OCI-LY1 (cell line): ENCODE results near the gene ARHGAP28.

Experiments used
- H2AFZ ChIP-seq: fragments of 200-600 bp; sonication (generic), shearing (Covaris generic); 2 replicates; pipeline ENCODE4 v1.6.0; 2014; ENCODE audit warnings: antibody characterized with exemption, mild to moderate bottlenecking, low read length
- H3F3A ChIP-seq: fragments of 200-600 bp; sonication (generic), shearing (Covaris generic); 2 replicates; pipeline ENCODE4 v1.6.0; 2014; ENCODE audit warnings: mild to moderate bottlenecking, antibody characterized with exemption, low read length, moderate library complexity; ENCODE audit not compliant: insufficient read depth
- H3K27ac ChIP-seq: fragments of 200-600 bp; sonication (generic); 2 replicates; pipeline ENCODE4 v1.5.1; 2014; ENCODE audit warnings: low read length, mixed run types, mild to moderate bottlenecking, low read depth; ENCODE audit not compliant: poor library complexity, severe bottlenecking
- H3K27me3 ChIP-seq: fragments of 200-600 bp; sonication (generic); 2 replicates; pipeline ENCODE4 v1.6.0; 2014; ENCODE audit warnings: antibody characterized with exemption, mild to moderate bottlenecking, low read length, moderate library complexity; ENCODE audit not compliant: insufficient read depth
- H3K36me3 ChIP-seq: fragments of 200-600 bp; sonication (generic); 2 replicates; pipeline ENCODE4 v1.6.1; 2014; ENCODE audit warnings: mild to moderate bottlenecking, antibody characterized with exemption, low read length, moderate library complexity, mixed read lengths; ENCODE audit not compliant: insufficient read depth
- H3K4me1 ChIP-seq: fragments of 200-600 bp; sonication (generic); 2 replicates; pipeline ENCODE4 v1.5.1; 2014; ENCODE audit warnings: mild to moderate bottlenecking, low read length, moderate library complexity; ENCODE audit not compliant: insufficient read depth, severe bottlenecking
- H3K4me2 ChIP-seq: fragments of 200-600 bp; sonication (generic), shearing (Covaris generic); 2 replicates; pipeline ENCODE4 v1.6.1; 2014; ENCODE audit warnings: low read length
- H3K4me3 ChIP-seq: fragments of 200-600 bp; sonication (generic); 2 replicates; pipeline ENCODE4 v1.5.1; 2014; ENCODE audit warnings: low read length, low read depth, mild to moderate bottlenecking, mixed read lengths; ENCODE audit not compliant: poor library complexity, severe bottlenecking
- H3K79me2 ChIP-seq: fragments of 200-600 bp; shearing (Covaris generic); 2 replicates; pipeline ENCODE4 v1.6.1; 2016; ENCODE audit warnings: mixed run types, low read length, mixed read lengths; ENCODE audit not compliant: insufficient read depth
- H3K9ac ChIP-seq: fragments of 200-600 bp; sonication (generic), shearing (Covaris generic); 2 replicates; pipeline ENCODE4 v1.6.1; 2014; ENCODE audit warnings: mild to moderate bottlenecking, low read length, mixed read lengths
- H3K9me2 ChIP-seq: fragments of 200-600 bp; sonication (generic), shearing (Covaris generic); 2 replicates; pipeline ENCODE4 v1.6.1; 2014; ENCODE audit warnings: low read depth, mild to moderate bottlenecking, low read length, mixed read lengths
- H3K9me3 ChIP-seq: fragments of 200-600 bp; shearing (Covaris generic); 2 replicates; pipeline ENCODE4 v1.6.1; 2014; ENCODE audit warnings: low read length, mixed read lengths
- H4K20me1 ChIP-seq: fragments of 200-600 bp; sonication (generic), shearing (Covaris generic); 2 replicates; pipeline ENCODE4 v1.6.0; 2016; ENCODE audit warnings: mild to moderate bottlenecking, low read length; ENCODE audit not compliant: insufficient read depth
- EZH2 ChIP-seq: fragments of 200-600 bp; sonication (generic), shearing (Covaris generic); IDR thresholded peaks from 2 replicates; pipeline ENCODE4 v1.8.0; 2017; ENCODE audit warnings: borderline replicate concordance, mixed run types, mild to moderate bottlenecking, antibody characterized with exemption, low read length, moderate library complexity, mixed read lengths
- TF ChIP-seq, protein P1 (sequence below): fragments of 200-600 bp; sonication (generic), shearing (Covaris generic); IDR thresholded peaks from 2 replicates; pipeline ENCODE4 v1.5.1; 2017; ENCODE audit warnings: mild to moderate bottlenecking, antibody characterized with exemption, low read length, moderate library complexity, mixed read lengths

ARHGAP28 gene

DNA sequence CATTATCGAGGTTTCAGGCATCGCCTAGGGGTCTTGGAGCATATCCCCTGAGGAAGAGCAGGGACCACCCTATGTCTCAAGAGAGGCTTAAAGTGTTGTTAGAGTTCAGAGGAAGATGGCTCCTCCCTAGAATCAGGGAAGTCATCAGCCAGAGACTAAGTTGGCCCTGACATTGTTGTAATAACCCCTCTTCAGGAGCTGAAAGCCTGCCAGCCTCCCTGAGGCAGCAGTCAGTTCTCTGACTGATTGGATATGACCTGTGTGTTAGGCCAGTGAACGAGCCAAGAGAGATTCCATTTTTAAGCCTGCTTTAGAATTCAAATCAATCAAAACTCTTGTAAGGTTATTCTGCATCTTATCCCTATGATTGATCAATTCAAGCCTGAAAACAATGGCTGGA, 34.9 kb downstream of the ARHGAP28 start:
- no peak overlapping the region for H3K4me3 ChIP-seq
- H3K4me1 ChIP-seq, result no peaks in the 10 kb centered on the region
- H3K9me3 ChIP-seq, result no peaks in the 10 kb centered on the region; the same call in 1 of the 2 replicates
- no peaks in the 10 kb centered on the region for H3K36me3 ChIP-seq
- no peak overlapping the region for H2AFZ ChIP-seq
- H3K27me3 ChIP-seq, result no peaks in the 10 kb centered on the region
- no peaks in the 10 kb centered on the region for H3K9me2 ChIP-seq
- no peaks in the 10 kb centered on the region for H4K20me1 ChIP-seq
- H3K27ac ChIP-seq, result no peak overlapping the region
- no peak overlapping the region for H3K4me2 ChIP-seq
- TF ChIP-seq, protein P1, sequence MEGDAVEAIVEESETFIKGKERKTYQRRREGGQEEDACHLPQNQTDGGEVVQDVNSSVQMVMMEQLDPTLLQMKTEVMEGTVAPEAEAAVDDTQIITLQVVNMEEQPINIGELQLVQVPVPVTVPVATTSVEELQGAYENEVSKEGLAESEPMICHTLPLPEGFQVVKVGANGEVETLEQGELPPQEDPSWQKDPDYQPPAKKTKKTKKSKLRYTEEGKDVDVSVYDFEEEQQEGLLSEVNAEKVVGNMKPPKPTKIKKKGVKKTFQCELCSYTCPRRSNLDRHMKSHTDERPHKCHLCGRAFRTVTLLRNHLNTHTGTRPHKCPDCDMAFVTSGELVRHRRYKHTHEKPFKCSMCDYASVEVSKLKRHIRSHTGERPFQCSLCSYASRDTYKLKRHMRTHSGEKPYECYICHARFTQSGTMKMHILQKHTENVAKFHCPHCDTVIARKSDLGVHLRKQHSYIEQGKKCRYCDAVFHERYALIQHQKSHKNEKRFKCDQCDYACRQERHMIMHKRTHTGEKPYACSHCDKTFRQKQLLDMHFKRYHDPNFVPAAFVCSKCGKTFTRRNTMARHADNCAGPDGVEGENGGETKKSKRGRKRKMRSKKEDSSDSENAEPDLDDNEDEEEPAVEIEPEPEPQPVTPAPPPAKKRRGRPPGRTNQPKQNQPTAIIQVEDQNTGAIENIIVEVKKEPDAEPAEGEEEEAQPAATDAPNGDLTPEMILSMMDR, result no peak
- TF ChIP-seq EZH2, result no peak
- H3F3A ChIP-seq, result no peaks in the 10 kb centered on the region
- H3K9ac ChIP-seq, result no peak overlapping the region
- no peaks in the 10 kb centered on the region for H3K79me2 ChIP-seq

- Histone ChIP-seq H3K9ac (no peak overlapping the region), H3K27ac (no peak overlapping the region), H3K4me2 (no peak overlapping the region)
These were observed 44.3 kb downstream of the ARHGAP28 start for GRCh38 chr18:6773777-6774176.

GRCh38 chr18:6775237-6775636, 45.7 kb downstream of the ARHGAP28 start:
- H3F3A ChIP-seq, result no peaks in the 10 kb centered on the region

More at GRCh38 chr18:6773777-6774176, 44.3 kb downstream of the ARHGAP28 start:
- Histone ChIP-seq H3K79me2 (no peaks in the 10 kb centered on the region), H3K4me1 (no peaks in the 10 kb centered on the region), H4K20me1 (no peaks in the 10 kb centered on the region), H3K9me2 (no peaks in the 10 kb centered on the region), H3K27me3 (no peaks in the 10 kb centered on the region), H3K9me3 (no peaks in the 10 kb centered on the region), H3K4me3 (no peak overlapping the region), H3K36me3 (no peaks in the 10 kb centered on the region), H3F3A (no peaks in the 10 kb centered on the region), H2AFZ (no peak overlapping the region)
- TF ChIP-seq EZH2, result no peak
- TF ChIP-seq, protein P1, result no peak

More at GRCh38 chr18:6775237-6775636, 45.7 kb downstream of the ARHGAP28 start:
- H2AFZ ChIP-seq, result no peak overlapping the region
- no peaks in the 10 kb centered on the region for H3K27me3 ChIP-seq
- no peak overlapping the region for H3K4me2 ChIP-seq
- no peaks in the 10 kb centered on the region for H4K20me1 ChIP-seq
- no peaks in the 10 kb centered on the region for H3K4me1 ChIP-seq
- H3K9me2 ChIP-seq, result no peaks in the 10 kb centered on the region
- H3K36me3 ChIP-seq, result no peaks in the 10 kb centered on the region
- H3K9ac ChIP-seq, result no peak overlapping the region
- no peak overlapping the region for H3K27ac ChIP-seq
- no peak for TF ChIP-seq EZH2
- TF ChIP-seq, protein P1, result no peak
- no peaks in the 10 kb centered on the region for H3K9me3 ChIP-seq
- no peak overlapping the region for H3K4me3 ChIP-seq
- no peaks in the 10 kb centered on the region for H3K79me2 ChIP-seq
